OCI-LY7 (cell line): ENCODE results near the gene ZNF30.
"Not testable (repeated sequence)": the region's sequence is repeated elsewhere in the genome, so short reads cannot be mapped to it uniquely, and the experiment has no call there.

Experiments used
- EZH2phosphoT487 ChIP-seq: fragments of 200-600 bp; sonication (generic); IDR thresholded peaks from 2 replicates; pipeline ENCODE4 v1.6.1; 2018; ENCODE audit warnings: low read depth, borderline replicate concordance, mild to moderate bottlenecking, mixed run types, antibody characterized with exemption, low read length, moderate library complexity, mixed read lengths
- TF ChIP-seq, protein P1 (sequence below): fragments of 200-600 bp; sonication (generic); conservative IDR thresholded peaks from 2 replicates; pipeline ENCODE4 v1.5.1; 2014; ENCODE audit warnings: mild to moderate bottlenecking, antibody characterized with exemption, low read length, moderate library complexity, mixed read lengths

- TF ChIP-seq, protein P1, sequence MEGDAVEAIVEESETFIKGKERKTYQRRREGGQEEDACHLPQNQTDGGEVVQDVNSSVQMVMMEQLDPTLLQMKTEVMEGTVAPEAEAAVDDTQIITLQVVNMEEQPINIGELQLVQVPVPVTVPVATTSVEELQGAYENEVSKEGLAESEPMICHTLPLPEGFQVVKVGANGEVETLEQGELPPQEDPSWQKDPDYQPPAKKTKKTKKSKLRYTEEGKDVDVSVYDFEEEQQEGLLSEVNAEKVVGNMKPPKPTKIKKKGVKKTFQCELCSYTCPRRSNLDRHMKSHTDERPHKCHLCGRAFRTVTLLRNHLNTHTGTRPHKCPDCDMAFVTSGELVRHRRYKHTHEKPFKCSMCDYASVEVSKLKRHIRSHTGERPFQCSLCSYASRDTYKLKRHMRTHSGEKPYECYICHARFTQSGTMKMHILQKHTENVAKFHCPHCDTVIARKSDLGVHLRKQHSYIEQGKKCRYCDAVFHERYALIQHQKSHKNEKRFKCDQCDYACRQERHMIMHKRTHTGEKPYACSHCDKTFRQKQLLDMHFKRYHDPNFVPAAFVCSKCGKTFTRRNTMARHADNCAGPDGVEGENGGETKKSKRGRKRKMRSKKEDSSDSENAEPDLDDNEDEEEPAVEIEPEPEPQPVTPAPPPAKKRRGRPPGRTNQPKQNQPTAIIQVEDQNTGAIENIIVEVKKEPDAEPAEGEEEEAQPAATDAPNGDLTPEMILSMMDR, result not testable (repeated sequence)
- not testable (repeated sequence) for TF ChIP-seq EZH2phosphoT487
These were observed 65.9 kb downstream of the ZNF30 start for GRCh38 chr19:34992582-34992981.
